Skeletal muscle satellite cell (primary cell): Measurements from ENCODE around the gene HYAL4.
"Not testable (repeated sequence)": the region's sequence is repeated elsewhere in the genome, so short reads cannot be mapped to it uniquely, and the experiment has no call there.

Experiments
- H3K27me3 ChIP-seq: 2 replicates; pipeline ENCODE4 v1.7.0; 2013; ENCODE audit warnings: low read length; ENCODE audit not compliant: control insufficient read depth, insufficient read depth
- H3K36me3 ChIP-seq: 2 replicates; pipeline ENCODE4 v1.7.0; 2013; ENCODE audit warnings: mild to moderate bottlenecking, control low read depth, low read length; ENCODE audit not compliant: insufficient read depth
- H3K4me1 ChIP-seq: 2 replicates; pipeline ENCODE4 v1.7.0; 2013; ENCODE audit warnings: low read length; ENCODE audit not compliant: control insufficient read depth, insufficient read depth
- H3K4me2 ChIP-seq: 2 replicates; pipeline ENCODE4 v1.7.0; 2013; ENCODE audit warnings: mild to moderate bottlenecking, low read length
- H3K4me3 ChIP-seq: 2 replicates; pipeline ENCODE4 v1.7.0; 2013; ENCODE audit warnings: low read length
- H3K9ac ChIP-seq: 2 replicates; pipeline ENCODE4 v1.7.0; 2013; ENCODE audit warnings: mild to moderate bottlenecking, low read depth, low read length, moderate library complexity
- H3K9me3 ChIP-seq: replicated peaks from 2 replicates; pipeline ENCODE4 v1.7.0; 2013; ENCODE audit warnings: mild to moderate bottlenecking, control low read depth, low read length

HYAL4 gene

GRCh38 chr7:123819795-123820194, 25.2 kb upstream of the HYAL4 start:
- not testable (repeated sequence) for H3K27me3 ChIP-seq, H3K4me3 ChIP-seq, H3K9me3 ChIP-seq, H3K4me1 ChIP-seq, H3K36me3 ChIP-seq, H3K9ac ChIP-seq, H3K4me2 ChIP-seq

GRCh38 chr7:123820864-123821263, 24.1 kb upstream of the HYAL4 start:
- Histone ChIP-seq H3K4me2 (no peak overlapping the region), H3K9ac (no peak overlapping the region), H3K27me3 (no peaks in the 10 kb centered on the region), H3K4me3 (no peak overlapping the region), H3K9me3 (no peaks in the 10 kb centered on the region), H3K36me3 (no peaks in the 10 kb centered on the region), H3K4me1 (no peaks in the 10 kb centered on the region)

- Histone ChIP-seq H3K9me3 (no peaks in the 10 kb centered on the region), H3K4me1 (no peaks in the 10 kb centered on the region), H3K27me3 (no peaks in the 10 kb centered on the region), H3K36me3 (no peaks in the 10 kb centered on the region), H3K4me2 (no peak overlapping the region), H3K9ac (no peak overlapping the region), H3K4me3 (no peak overlapping the region)
Observed at GRCh38 chr7:123821320-123821719, 23.6 kb upstream of the HYAL4 start.

- Histone ChIP-seq H3K4me1 (no peaks in the 10 kb centered on the region), H3K4me3 (no peak overlapping the region), H3K36me3 (no peaks in the 10 kb centered on the region), H3K4me2 (no peak overlapping the region), H3K9me3 (no peaks in the 10 kb centered on the region), H3K27me3 (peaks cover 4% of the 10 kb centered on the region), H3K9ac (no peak overlapping the region)
Observed at GRCh38 chr7:123823898-123824753, 20.8 kb upstream of the HYAL4 start.

- peaks cover 5% of the 10 kb centered on the region for H3K27me3 ChIP-seq
- no peak overlapping the region for H3K4me3 ChIP-seq
- no peaks in the 10 kb centered on the region for H3K36me3 ChIP-seq
- H3K9ac ChIP-seq, result no peak overlapping the region
- no peak overlapping the region for H3K4me2 ChIP-seq
- no peaks in the 10 kb centered on the region for H3K4me1 ChIP-seq
- H3K9me3 ChIP-seq, result no peaks in the 10 kb centered on the region
Observed at GRCh38 chr7:123824754-123825067, 20.3 kb upstream of the HYAL4 start.

- no peaks in the 10 kb centered on the region for H3K36me3 ChIP-seq
- no peak overlapping the region for H3K9ac ChIP-seq
- H3K9me3 ChIP-seq, result no peaks in the 10 kb centered on the region
- peaks cover 5% of the 10 kb centered on the region for H3K27me3 ChIP-seq
- H3K4me3 ChIP-seq, result no peak overlapping the region
- H3K4me2 ChIP-seq, result no peak overlapping the region
- H3K4me1 ChIP-seq, result no peaks in the 10 kb centered on the region
Observed at GRCh38 chr7:123828805-123829204, 16.2 kb upstream of the HYAL4 start.

- no peaks in the 10 kb centered on the region for H3K9me3 ChIP-seq
- no peak overlapping the region for H3K9ac ChIP-seq
- no peak overlapping the region for H3K4me2 ChIP-seq
- no peaks in the 10 kb centered on the region for H3K27me3 ChIP-seq
- H3K4me3 ChIP-seq, result no peak overlapping the region
- no peaks in the 10 kb centered on the region for H3K4me1 ChIP-seq
- no peaks in the 10 kb centered on the region for H3K36me3 ChIP-seq
Observed at GRCh38 chr7:123836656-123837055, 8.3 kb upstream of the HYAL4 start.

GRCh38 chr7:123839106-123839505, 5.9 kb upstream of the HYAL4 start:
- not testable (repeated sequence) for H3K36me3 ChIP-seq, H3K4me3 ChIP-seq, H3K9ac ChIP-seq, H3K4me1 ChIP-seq, H3K27me3 ChIP-seq, H3K9me3 ChIP-seq, H3K4me2 ChIP-seq

GRCh38 chr7:123844142-123844541, 827 bp upstream of the HYAL4 start:
- not testable (repeated sequence) for H3K4me2 ChIP-seq, H3K4me3 ChIP-seq, H3K27me3 ChIP-seq, H3K9ac ChIP-seq, H3K9me3 ChIP-seq, H3K36me3 ChIP-seq, H3K4me1 ChIP-seq

- Histone ChIP-seq H3K36me3 (no peaks in the 10 kb centered on the region), H3K27me3 (no peaks in the 10 kb centered on the region), H3K4me2 (no peak overlapping the region), H3K4me3 (no peak overlapping the region), H3K9ac (no peak overlapping the region), H3K9me3 (no peaks in the 10 kb centered on the region), H3K4me1 (no peaks in the 10 kb centered on the region)
Observed at GRCh38 chr7:123845823-123846216, 851 bp downstream of the HYAL4 start.

- Histone ChIP-seq H3K4me1 (no peaks in the 10 kb centered on the region), H3K4me3 (no peak overlapping the region), H3K9ac (no peak overlapping the region), H3K36me3 (no peaks in the 10 kb centered on the region), H3K4me2 (no peak overlapping the region), H3K27me3 (no peaks in the 10 kb centered on the region), H3K9me3 (no peaks in the 10 kb centered on the region)
Observed at GRCh38 chr7:123846217-123846891, 1.4 kb downstream of the HYAL4 start.

GRCh38 chr7:123847868-123848267, 2.9 kb downstream of the HYAL4 start:
- Histone ChIP-seq H3K4me1 (no peaks in the 10 kb centered on the region), H3K4me3 (no peak overlapping the region), H3K4me2 (no peak overlapping the region), H3K9ac (no peak overlapping the region), H3K9me3 (no peaks in the 10 kb centered on the region), H3K27me3 (no peaks in the 10 kb centered on the region), H3K36me3 (no peaks in the 10 kb centered on the region)
